OCI-LY1 (cell line): ENCODE results near the gene C1orf122.

Source experiments
- H2AFZ ChIP-seq: fragments of 200-600 bp; sonication (generic), shearing (Covaris generic); 2 replicates; pipeline ENCODE4 v1.6.0; 2014; ENCODE audit warnings: antibody characterized with exemption, mild to moderate bottlenecking, low read length
- H3F3A ChIP-seq: fragments of 200-600 bp; sonication (generic), shearing (Covaris generic); 2 replicates; pipeline ENCODE4 v1.6.0; 2014; ENCODE audit warnings: mild to moderate bottlenecking, antibody characterized with exemption, low read length, moderate library complexity; ENCODE audit not compliant: insufficient read depth
- H3K27ac ChIP-seq: fragments of 200-600 bp; sonication (generic); 2 replicates; pipeline ENCODE4 v1.5.1; 2014; ENCODE audit warnings: low read length, mixed run types, mild to moderate bottlenecking, low read depth; ENCODE audit not compliant: poor library complexity, severe bottlenecking
- H3K27me3 ChIP-seq: fragments of 200-600 bp; sonication (generic); 2 replicates; pipeline ENCODE4 v1.6.0; 2014; ENCODE audit warnings: antibody characterized with exemption, mild to moderate bottlenecking, low read length, moderate library complexity; ENCODE audit not compliant: insufficient read depth
- H3K36me3 ChIP-seq: fragments of 200-600 bp; sonication (generic); 2 replicates; pipeline ENCODE4 v1.6.1; 2014; ENCODE audit warnings: mild to moderate bottlenecking, antibody characterized with exemption, low read length, moderate library complexity, mixed read lengths; ENCODE audit not compliant: insufficient read depth
- H3K4me1 ChIP-seq: fragments of 200-600 bp; sonication (generic); 2 replicates; pipeline ENCODE4 v1.5.1; 2014; ENCODE audit warnings: mild to moderate bottlenecking, low read length, moderate library complexity; ENCODE audit not compliant: insufficient read depth, severe bottlenecking
- H3K4me2 ChIP-seq: fragments of 200-600 bp; sonication (generic), shearing (Covaris generic); 2 replicates; pipeline ENCODE4 v1.6.1; 2014; ENCODE audit warnings: low read length
- H3K4me3 ChIP-seq: fragments of 200-600 bp; sonication (generic); 2 replicates; pipeline ENCODE4 v1.5.1; 2014; ENCODE audit warnings: low read length, low read depth, mild to moderate bottlenecking, mixed read lengths; ENCODE audit not compliant: poor library complexity, severe bottlenecking
- H3K79me2 ChIP-seq: fragments of 200-600 bp; shearing (Covaris generic); 2 replicates; pipeline ENCODE4 v1.6.1; 2016; ENCODE audit warnings: mixed run types, low read length, mixed read lengths; ENCODE audit not compliant: insufficient read depth
- H3K9ac ChIP-seq: fragments of 200-600 bp; sonication (generic), shearing (Covaris generic); 2 replicates; pipeline ENCODE4 v1.6.1; 2014; ENCODE audit warnings: mild to moderate bottlenecking, low read length, mixed read lengths
- H3K9me2 ChIP-seq: fragments of 200-600 bp; sonication (generic), shearing (Covaris generic); 2 replicates; pipeline ENCODE4 v1.6.1; 2014; ENCODE audit warnings: low read depth, mild to moderate bottlenecking, low read length, mixed read lengths
- H3K9me3 ChIP-seq: fragments of 200-600 bp; shearing (Covaris generic); 2 replicates; pipeline ENCODE4 v1.6.1; 2014; ENCODE audit warnings: low read length, mixed read lengths
- H4K20me1 ChIP-seq: fragments of 200-600 bp; sonication (generic), shearing (Covaris generic); 2 replicates; pipeline ENCODE4 v1.6.0; 2016; ENCODE audit warnings: mild to moderate bottlenecking, low read length; ENCODE audit not compliant: insufficient read depth
- EZH2 ChIP-seq: fragments of 200-600 bp; sonication (generic), shearing (Covaris generic); IDR thresholded peaks from 2 replicates; pipeline ENCODE4 v1.8.0; 2017; ENCODE audit warnings: borderline replicate concordance, mixed run types, mild to moderate bottlenecking, antibody characterized with exemption, low read length, moderate library complexity, mixed read lengths
- TF ChIP-seq, protein P1 (sequence below): fragments of 200-600 bp; sonication (generic), shearing (Covaris generic); IDR thresholded peaks from 2 replicates; pipeline ENCODE4 v1.5.1; 2017; ENCODE audit warnings: mild to moderate bottlenecking, antibody characterized with exemption, low read length, moderate library complexity, mixed read lengths

C1orf122 gene

DNA sequence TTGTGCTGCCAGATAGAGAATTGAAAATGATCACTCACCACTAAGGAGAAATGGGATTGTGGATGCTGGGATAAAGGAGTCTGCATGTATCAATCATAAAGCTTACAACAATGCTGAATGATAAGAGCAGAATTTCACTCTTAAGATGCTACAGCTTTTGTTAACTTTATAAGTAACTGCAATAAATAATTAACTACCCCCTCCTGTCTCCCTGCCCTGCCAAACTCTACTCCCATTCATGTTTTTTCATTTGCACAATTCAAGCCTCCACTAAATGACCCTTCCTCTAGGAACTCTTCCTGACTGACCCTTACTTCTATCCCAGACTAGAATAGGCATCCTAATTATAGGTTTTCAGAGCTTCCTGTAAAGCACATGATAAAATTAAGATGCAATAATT lies 36.9 kb downstream of the C1orf122 start:
- no peaks in the 10 kb centered on the region for H3K9me2 ChIP-seq
- no peak overlapping the region for H3K4me3 ChIP-seq
- no peaks in the 10 kb centered on the region for H3K4me1 ChIP-seq
- no peaks in the 10 kb centered on the region for H4K20me1 ChIP-seq
- no peak overlapping the region for H3K27ac ChIP-seq
- no peaks in the 10 kb centered on the region for H3F3A ChIP-seq
- H3K4me2 ChIP-seq: no peak overlapping the region
- H3K9ac ChIP-seq: no peak overlapping the region
- H3K9me3 ChIP-seq: no peaks in the 10 kb centered on the region
- 0 out of 2 replicates have a peak, but pooled peaks cover 4% of the 10 kb centered on the region for H3K79me2 ChIP-seq
- TF ChIP-seq, protein P1, sequence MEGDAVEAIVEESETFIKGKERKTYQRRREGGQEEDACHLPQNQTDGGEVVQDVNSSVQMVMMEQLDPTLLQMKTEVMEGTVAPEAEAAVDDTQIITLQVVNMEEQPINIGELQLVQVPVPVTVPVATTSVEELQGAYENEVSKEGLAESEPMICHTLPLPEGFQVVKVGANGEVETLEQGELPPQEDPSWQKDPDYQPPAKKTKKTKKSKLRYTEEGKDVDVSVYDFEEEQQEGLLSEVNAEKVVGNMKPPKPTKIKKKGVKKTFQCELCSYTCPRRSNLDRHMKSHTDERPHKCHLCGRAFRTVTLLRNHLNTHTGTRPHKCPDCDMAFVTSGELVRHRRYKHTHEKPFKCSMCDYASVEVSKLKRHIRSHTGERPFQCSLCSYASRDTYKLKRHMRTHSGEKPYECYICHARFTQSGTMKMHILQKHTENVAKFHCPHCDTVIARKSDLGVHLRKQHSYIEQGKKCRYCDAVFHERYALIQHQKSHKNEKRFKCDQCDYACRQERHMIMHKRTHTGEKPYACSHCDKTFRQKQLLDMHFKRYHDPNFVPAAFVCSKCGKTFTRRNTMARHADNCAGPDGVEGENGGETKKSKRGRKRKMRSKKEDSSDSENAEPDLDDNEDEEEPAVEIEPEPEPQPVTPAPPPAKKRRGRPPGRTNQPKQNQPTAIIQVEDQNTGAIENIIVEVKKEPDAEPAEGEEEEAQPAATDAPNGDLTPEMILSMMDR: no peak
- TF ChIP-seq EZH2: no peak
- H3K27me3 ChIP-seq: no peaks in the 10 kb centered on the region
- no peak overlapping the region for H2AFZ ChIP-seq
- H3K36me3 ChIP-seq: peaks cover 26% of the 10 kb centered on the region; the same call in 1 of the 2 replicates

DNA sequence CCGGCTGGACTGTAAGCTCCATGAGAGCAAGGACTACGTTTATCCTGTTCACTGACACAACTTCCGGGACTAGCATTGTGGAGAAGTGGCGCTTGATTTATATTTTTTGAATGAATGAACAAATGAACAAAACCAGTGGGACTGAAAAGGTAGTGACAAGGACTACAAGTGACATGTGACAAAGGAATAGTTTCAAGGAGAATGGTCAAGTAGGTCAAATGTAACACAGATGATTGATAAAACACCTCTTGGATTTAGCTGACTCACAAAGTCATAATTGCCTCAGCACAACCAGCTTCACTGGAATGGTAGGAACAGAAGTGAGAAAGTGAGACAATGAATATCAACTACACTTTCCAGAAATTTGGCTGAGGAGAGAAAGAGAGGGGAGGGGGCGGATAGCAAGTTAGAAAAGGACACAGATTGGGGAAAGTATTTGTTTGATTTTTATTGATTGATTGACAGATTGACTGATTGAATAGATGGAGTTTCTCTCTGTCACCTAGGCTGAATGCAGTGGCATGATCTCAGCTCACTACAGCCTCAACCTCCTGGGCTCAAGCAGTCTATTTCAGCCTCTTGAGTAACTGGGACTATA lies 37.6 kb downstream of the C1orf122 start:
- no peak overlapping the region for H2AFZ ChIP-seq
- H3K9me2 ChIP-seq: no peaks in the 10 kb centered on the region
- H3K4me1 ChIP-seq: no peaks in the 10 kb centered on the region
- no peak overlapping the region for H3K27ac ChIP-seq
- H3K4me3 ChIP-seq: no peak overlapping the region
- H3K9me3 ChIP-seq: no peaks in the 10 kb centered on the region
- H3K27me3 ChIP-seq: no peaks in the 10 kb centered on the region
- no peak for TF ChIP-seq EZH2
- TF ChIP-seq, protein P1: no peak
- peaks cover 7% of the 10 kb centered on the region; the same call in 1 of the 2 replicates for H3K79me2 ChIP-seq
- H3K9ac ChIP-seq: no peak overlapping the region
- no peaks in the 10 kb centered on the region for H3F3A ChIP-seq
- no peak overlapping the region for H3K4me2 ChIP-seq
- H3K36me3 ChIP-seq: peaks cover 24% of the 10 kb centered on the region; the same call in 1 of the 2 replicates
- H4K20me1 ChIP-seq: no peaks in the 10 kb centered on the region

DNA sequence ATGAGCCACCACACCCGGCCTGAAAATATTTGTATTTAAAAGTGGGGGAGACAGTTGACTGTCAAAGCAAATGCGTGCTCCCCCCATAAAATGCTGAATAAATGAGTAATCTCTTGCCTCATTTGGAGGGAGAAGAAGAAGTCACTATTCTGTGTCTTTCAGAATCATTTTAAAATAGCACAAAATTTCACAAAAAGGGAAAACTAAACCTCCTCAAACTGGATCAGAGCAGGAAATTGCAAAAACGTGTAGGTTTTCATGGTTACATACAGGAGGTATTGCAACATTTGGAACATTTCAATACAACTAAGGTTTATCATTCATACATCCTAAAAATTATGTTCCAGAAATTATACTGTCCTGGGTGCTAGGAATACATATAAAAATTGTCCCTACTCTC lies 38.2 kb downstream of the C1orf122 start:
- Histone ChIP-seq H3K79me2 (peaks cover 12% of the 10 kb centered on the region), H3K27ac (no peak overlapping the region), H4K20me1 (no peaks in the 10 kb centered on the region), H3K4me3 (no peak overlapping the region), H2AFZ (no peak overlapping the region), H3K27me3 (no peaks in the 10 kb centered on the region), H3K36me3 (peaks cover 24% of the 10 kb centered on the region; the same call in 1 of the 2 replicates), H3K9me3 (no peaks in the 10 kb centered on the region), H3K9ac (no peak overlapping the region), H3K9me2 (no peaks in the 10 kb centered on the region), H3K4me2 (no peak overlapping the region), H3K4me1 (no peaks in the 10 kb centered on the region), H3F3A (no peaks in the 10 kb centered on the region)
- TF ChIP-seq, protein P1: no peak
- no peak for TF ChIP-seq EZH2
